H1 (cell line): Measurements from ENCODE around the gene DGCR6. TPM values are rescaled to one million over a fixed set of nuclear protein-coding genes. Genes with fewer than 3 reads are reported as not detected.

Source experiments
- polyA plus RNA-seq, 7 experiments: library from polyadenylated mRNA; depleted of rRNA in 3 of 7; stranded (reverse) in 5 of 7; unstranded in 2 of 7; fragments of >200 nt in 5 of 7; fragments of 200-250 nt in 2 of 7; gene quantifications; 1 replicate in 5 of 7; 2 replicates in 1 of 7; 4 replicates in 1 of 7; pipeline versions ENCODE4 v1.2.1 to v1.2.3, GENCODE V29; 2011 to 2013; ENCODE audit warnings: missing spikeins in 2 of 7, mixed read lengths in 2 of 7
- total RNA-seq: library from RNA; stranded (reverse); fragmentation: NEBNext Ultra II Directional; extraction: Animal tissue kit (Norgen Biotek cat#: 25700); gene quantifications from 2 replicates; pipeline ENCODE4 v1.2.1, GENCODE V29; 2021
- TF ChIP-seq, protein P1 (sequence below): fragments of 300-600 bp; sonication (generic); IDR thresholded peaks from 2 replicates; pipeline ENCODE4 v1.7.1; 2012; ENCODE audit warnings: low read length, moderate library complexity, mild to moderate bottlenecking, inconsistent platforms; ENCODE audit not compliant: insufficient replicate concordance

The DGCR6 gene
- total and polyA plus RNA-seq, 2 of the 8 experiments (the other 6 are each of a cell fraction or from before 2014, with no cell fraction given) = 0.82 to 1.7 TPM

DNA sequence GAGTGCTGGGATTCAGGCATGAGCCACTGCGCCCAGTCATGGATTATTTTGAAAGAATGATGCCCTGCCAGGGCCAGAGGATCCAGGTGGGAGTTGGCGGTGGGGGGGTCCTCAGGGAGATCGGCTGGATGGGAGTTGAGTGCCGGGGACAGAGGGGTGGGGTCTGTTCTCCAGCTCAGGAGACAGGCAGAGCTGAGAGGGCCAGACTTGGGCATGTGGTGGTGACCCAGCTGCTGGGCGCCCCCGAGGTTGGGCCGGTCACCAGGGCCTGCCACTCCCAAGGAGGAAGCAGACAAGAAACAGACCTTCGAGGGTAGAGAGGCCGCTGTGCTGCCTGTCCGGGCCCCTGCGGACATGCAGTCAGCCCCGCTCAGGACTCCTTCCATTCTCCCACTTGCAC, 41.8 kb downstream of the DGCR6 start (continued):
- TF ChIP-seq, protein P1, sequence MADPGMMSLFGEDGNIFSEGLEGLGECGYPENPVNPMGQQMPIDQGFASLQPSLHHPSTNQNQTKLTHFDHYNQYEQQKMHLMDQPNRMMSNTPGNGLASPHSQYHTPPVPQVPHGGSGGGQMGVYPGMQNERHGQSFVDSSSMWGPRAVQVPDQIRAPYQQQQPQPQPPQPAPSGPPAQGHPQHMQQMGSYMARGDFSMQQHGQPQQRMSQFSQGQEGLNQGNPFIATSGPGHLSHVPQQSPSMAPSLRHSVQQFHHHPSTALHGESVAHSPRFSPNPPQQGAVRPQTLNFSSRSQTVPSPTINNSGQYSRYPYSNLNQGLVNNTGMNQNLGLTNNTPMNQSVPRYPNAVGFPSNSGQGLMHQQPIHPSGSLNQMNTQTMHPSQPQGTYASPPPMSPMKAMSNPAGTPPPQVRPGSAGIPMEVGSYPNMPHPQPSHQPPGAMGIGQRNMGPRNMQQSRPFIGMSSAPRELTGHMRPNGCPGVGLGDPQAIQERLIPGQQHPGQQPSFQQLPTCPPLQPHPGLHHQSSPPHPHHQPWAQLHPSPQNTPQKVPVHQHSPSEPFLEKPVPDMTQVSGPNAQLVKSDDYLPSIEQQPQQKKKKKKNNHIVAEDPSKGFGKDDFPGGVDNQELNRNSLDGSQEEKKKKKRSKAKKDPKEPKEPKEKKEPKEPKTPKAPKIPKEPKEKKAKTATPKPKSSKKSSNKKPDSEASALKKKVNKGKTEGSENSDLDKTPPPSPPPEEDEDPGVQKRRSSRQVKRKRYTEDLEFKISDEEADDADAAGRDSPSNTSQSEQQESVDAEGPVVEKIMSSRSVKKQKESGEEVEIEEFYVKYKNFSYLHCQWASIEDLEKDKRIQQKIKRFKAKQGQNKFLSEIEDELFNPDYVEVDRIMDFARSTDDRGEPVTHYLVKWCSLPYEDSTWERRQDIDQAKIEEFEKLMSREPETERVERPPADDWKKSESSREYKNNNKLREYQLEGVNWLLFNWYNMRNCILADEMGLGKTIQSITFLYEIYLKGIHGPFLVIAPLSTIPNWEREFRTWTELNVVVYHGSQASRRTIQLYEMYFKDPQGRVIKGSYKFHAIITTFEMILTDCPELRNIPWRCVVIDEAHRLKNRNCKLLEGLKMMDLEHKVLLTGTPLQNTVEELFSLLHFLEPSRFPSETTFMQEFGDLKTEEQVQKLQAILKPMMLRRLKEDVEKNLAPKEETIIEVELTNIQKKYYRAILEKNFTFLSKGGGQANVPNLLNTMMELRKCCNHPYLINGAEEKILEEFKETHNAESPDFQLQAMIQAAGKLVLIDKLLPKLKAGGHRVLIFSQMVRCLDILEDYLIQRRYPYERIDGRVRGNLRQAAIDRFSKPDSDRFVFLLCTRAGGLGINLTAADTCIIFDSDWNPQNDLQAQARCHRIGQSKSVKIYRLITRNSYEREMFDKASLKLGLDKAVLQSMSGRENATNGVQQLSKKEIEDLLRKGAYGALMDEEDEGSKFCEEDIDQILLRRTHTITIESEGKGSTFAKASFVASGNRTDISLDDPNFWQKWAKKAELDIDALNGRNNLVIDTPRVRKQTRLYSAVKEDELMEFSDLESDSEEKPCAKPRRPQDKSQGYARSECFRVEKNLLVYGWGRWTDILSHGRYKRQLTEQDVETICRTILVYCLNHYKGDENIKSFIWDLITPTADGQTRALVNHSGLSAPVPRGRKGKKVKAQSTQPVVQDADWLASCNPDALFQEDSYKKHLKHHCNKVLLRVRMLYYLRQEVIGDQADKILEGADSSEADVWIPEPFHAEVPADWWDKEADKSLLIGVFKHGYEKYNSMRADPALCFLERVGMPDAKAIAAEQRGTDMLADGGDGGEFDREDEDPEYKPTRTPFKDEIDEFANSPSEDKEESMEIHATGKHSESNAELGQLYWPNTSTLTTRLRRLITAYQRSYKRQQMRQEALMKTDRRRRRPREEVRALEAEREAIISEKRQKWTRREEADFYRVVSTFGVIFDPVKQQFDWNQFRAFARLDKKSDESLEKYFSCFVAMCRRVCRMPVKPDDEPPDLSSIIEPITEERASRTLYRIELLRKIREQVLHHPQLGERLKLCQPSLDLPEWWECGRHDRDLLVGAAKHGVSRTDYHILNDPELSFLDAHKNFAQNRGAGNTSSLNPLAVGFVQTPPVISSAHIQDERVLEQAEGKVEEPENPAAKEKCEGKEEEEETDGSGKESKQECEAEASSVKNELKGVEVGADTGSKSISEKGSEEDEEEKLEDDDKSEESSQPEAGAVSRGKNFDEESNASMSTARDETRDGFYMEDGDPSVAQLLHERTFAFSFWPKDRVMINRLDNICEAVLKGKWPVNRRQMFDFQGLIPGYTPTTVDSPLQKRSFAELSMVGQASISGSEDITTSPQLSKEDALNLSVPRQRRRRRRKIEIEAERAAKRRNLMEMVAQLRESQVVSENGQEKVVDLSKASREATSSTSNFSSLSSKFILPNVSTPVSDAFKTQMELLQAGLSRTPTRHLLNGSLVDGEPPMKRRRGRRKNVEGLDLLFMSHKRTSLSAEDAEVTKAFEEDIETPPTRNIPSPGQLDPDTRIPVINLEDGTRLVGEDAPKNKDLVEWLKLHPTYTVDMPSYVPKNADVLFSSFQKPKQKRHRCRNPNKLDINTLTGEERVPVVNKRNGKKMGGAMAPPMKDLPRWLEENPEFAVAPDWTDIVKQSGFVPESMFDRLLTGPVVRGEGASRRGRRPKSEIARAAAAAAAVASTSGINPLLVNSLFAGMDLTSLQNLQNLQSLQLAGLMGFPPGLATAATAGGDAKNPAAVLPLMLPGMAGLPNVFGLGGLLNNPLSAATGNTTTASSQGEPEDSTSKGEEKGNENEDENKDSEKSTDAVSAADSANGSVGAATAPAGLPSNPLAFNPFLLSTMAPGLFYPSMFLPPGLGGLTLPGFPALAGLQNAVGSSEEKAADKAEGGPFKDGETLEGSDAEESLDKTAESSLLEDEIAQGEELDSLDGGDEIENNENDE = no peak
